GM12878 (cell line): Measurements from ENCODE around the gene FRK. TPM values are rescaled to one million over a fixed set of nuclear protein-coding genes. Genes with fewer than 3 reads are reported as not detected.

Source experiments
- ATAC-seq: fragments of 200-7000 bp; cut with Tn5 transposase; 3 replicates; pipeline ENCODE4 v1.9.1; 2020; ENCODE audit warnings: mild to moderate bottlenecking, moderate library complexity
- BruUV-seq: library from RNA; stranded (reverse); fragments of 400-500 nt; replicated peaks from 2 replicates; lab custom pipeline; 2021; lab: Mats Ljungman, UMichigan
- CTCF ChIA-PET: fragments of 300-600 bp; sonication (Branson Sonifier 250); formaldehyde crosslinking; extraction: SDS; loops from one replicate; lab custom pipeline; 2021; ENCODE audit warnings: inconsistent platforms; lab: Yijun Ruan, JAX
- POLR2A ChIA-PET: fragments of 350-600 bp; formaldehyde crosslinking; extraction: SDS; loops from one replicate; lab custom pipeline; 2021; ENCODE audit warnings: inconsistent platforms; lab: Charles Lee
- RAD21 ChIA-PET: fragments of 300-600 bp; sonication (Branson Sonifier 250); formaldehyde crosslinking; loops from one replicate; lab custom pipeline; 2023; ENCODE audit warnings: antibody characterized with exemption; ENCODE audit not compliant: unreplicated experiment; lab: Charles Lee
- SMC1A ChIA-PET: fragments of 300-600 bp; sonication (Branson Sonifier 250); formaldehyde crosslinking; loops from one replicate; lab custom pipeline; 2023; ENCODE audit not compliant: unreplicated experiment, uncharacterized antibody; lab: Charles Lee
- DNase-seq: peaks from one replicate; pipeline ENCODE4 v3.0.0-alpha.2; 2011; ENCODE audit warnings: low read depth, low spot score
- FAIRE-seq: peaks from 3 replicates; lab custom pipeline; 2011; peaks lifted over from hg19 to GRCh38; lab: Jason Lieb, UNC
- H2AFZ ChIP-seq: 2 replicates; pipeline ENCODE4 v1.6.0; 2011; ENCODE audit warnings: low read depth, low read length, control low read depth; ENCODE audit not compliant: control insufficient read depth
- H3K27ac ChIP-seq: 2 replicates; pipeline ENCODE4 v1.5.1; 2011; ENCODE audit warnings: control low read depth; ENCODE audit not compliant: control insufficient read depth, insufficient read depth
- H3K27me3 ChIP-seq, 2 experiments: replicated peaks in 1 of 2; 2 replicates each; pipeline versions ENCODE4 v1.6.0 to v1.6.1; 2011; ENCODE audit warnings: low read length in 1 of 2; ENCODE audit not compliant: control insufficient read depth in 2 of 2, insufficient read depth in 2 of 2
- H3K36me3 ChIP-seq, 2 experiments: 2 replicates each; pipeline ENCODE4 v1.5.1; 2011; ENCODE audit warnings: low read length in 1 of 2; ENCODE audit not compliant: control insufficient read depth in 2 of 2, insufficient read depth in 2 of 2
- H3K4me1 ChIP-seq: 2 replicates; pipeline ENCODE4 v1.6.1; 2011; ENCODE audit warnings: mild to moderate bottlenecking, low read length, moderate library complexity, mixed read lengths; ENCODE audit not compliant: control insufficient read depth, insufficient read depth
- H3K4me2 ChIP-seq: 2 replicates; pipeline ENCODE4 v1.6.0; 2011; ENCODE audit warnings: control low read depth; ENCODE audit not compliant: control insufficient read depth, insufficient read depth
- H3K4me3 ChIP-seq: fragments of 200-600 bp; sonication (generic); 2 replicates; pipeline ENCODE4 v1.5.1; 2016
- H3K79me2 ChIP-seq: 2 replicates; pipeline ENCODE4 v1.6.0; 2011; ENCODE audit warnings: low read length; ENCODE audit not compliant: control insufficient read depth, insufficient read depth
- H3K9ac ChIP-seq: 2 replicates; pipeline ENCODE4 v1.8.0; 2011; ENCODE audit warnings: low read length, control low read depth, mixed read lengths; ENCODE audit not compliant: control insufficient read depth, insufficient read depth
- H3K9me3 ChIP-seq: replicated peaks from 3 replicates; pipeline ENCODE4 v1.5.1; 2011; ENCODE audit warnings: mild to moderate bottlenecking, low read length; ENCODE audit not compliant: control insufficient read depth, insufficient read depth
- H4K20me1 ChIP-seq: 2 replicates; pipeline ENCODE4 v1.6.0; 2011; ENCODE audit not compliant: control insufficient read depth, insufficient read depth
- ELK1 ChIP-seq: IDR thresholded peaks from 2 replicates; pipeline ENCODE4 v1.6.1; 2012; ENCODE audit warnings: low read depth, low read length, improper control_type of control experiment
- IRF3 ChIP-seq: fragments of 450-650 bp; IDR thresholded peaks from 2 replicates; pipeline ENCODE4 v1.6.1; 2014; ENCODE audit warnings: mild to moderate bottlenecking
- KLF5 ChIP-seq: fragments of 450-650 bp; IDR thresholded peaks from 2 replicates; pipeline ENCODE4 v1.6.1; 2014; ENCODE audit warnings: mild to moderate bottlenecking; ENCODE audit not compliant: partially characterized antibody
- POU2F2 ChIP-seq: IDR thresholded peaks from 3 replicates; pipeline ENCODE4 v1.6.1; 2011; ENCODE audit warnings: low read depth, mild to moderate bottlenecking, low read length, borderline replicate concordance
- RBBP5 ChIP-seq: fragments of 200-600 bp; sonication (generic); conservative IDR thresholded peaks from 2 replicates; pipeline ENCODE4 v1.6.1; 2016
- SIN3A ChIP-seq: IDR thresholded peaks from 2 replicates; pipeline ENCODE4 v1.6.1; 2012; ENCODE audit warnings: low read depth, low read length, improper control_type of control experiment
- SIX5 ChIP-seq: IDR thresholded peaks from 2 replicates; pipeline ENCODE4 v1.6.1; 2011; ENCODE audit warnings: mild to moderate bottlenecking, low read depth, low read length, moderate library complexity; ENCODE audit not compliant: severe bottlenecking
- SMAD5 ChIP-seq: IDR thresholded peaks from 2 replicates; pipeline ENCODE4 v1.6.1; 2016; ENCODE audit warnings: antibody characterized with exemption, low read depth
- WRNIP1 ChIP-seq: IDR thresholded peaks from 2 replicates; pipeline ENCODE4 v1.6.1; 2011; ENCODE audit warnings: low read depth, low read length, improper control_type of control experiment, borderline replicate concordance
- WGBS: methylation state at CpG from one replicate; pipeline ENCODE4 v1.1.6; 2016; ENCODE audit warnings: low lambda C conversion rate; ENCODE audit not compliant: insufficient replicate concordance, insufficient coverage; ENCODE audit errors: missing lambda C conversion rate; 5-methylcytosine and 5-hydroxymethylcytosine counted together
- in situ Hi-C: fragments of 300-500 bp; cut with MboI; formaldehyde crosslinking; loops from 9 replicates; pipeline ENCODE4 v1.14.3; 2018; ENCODE audit warnings: mixed read lengths
- intact Hi-C: fragments of 100-400 bp; cut with micrococcal nuclease; formaldehyde crosslinking; loops from one replicate; pipeline ENCODE4 v1.14.2; 2022; ENCODE audit not compliant: unreplicated experiment
- polyA plus RNA-seq, 11 experiments: library from polyadenylated mRNA; depleted of rRNA in 4 of 11; unstranded in 6 of 11; stranded (reverse) in 5 of 11; fragments of >200 nt; fragmentation: Nextera tagmentation in 4 of 11; fragmentation: Illumina TruSeq in 1 of 11; extraction: Ambion mirVana in 4 of 11; extraction: Trizol in 1 of 11; gene quantifications; 1 replicate in 1 of 11; 2 replicates in 10 of 11; pipeline versions ENCODE4 v1.2.1 to v1.2.3, GENCODE V29; 2011 to 2016; ENCODE audit warnings: inconsistent platforms in 2 of 11, missing spikeins in 2 of 11, low read depth in 1 of 11
- total RNA-seq, 4 experiments: library from RNA; depleted of rRNA in 3 of 4; stranded (reverse); fragments of >200 nt in 3 of 4; fragmentation: Illumina TruSeq in 1 of 4; extraction: Trizol in 1 of 4; gene quantifications; 2 replicates each; pipeline versions ENCODE4 v1.2.1 to v1.2.3, GENCODE V29; 2013 to 2021

The FRK gene
- total and polyA plus RNA-seq, 10 of the 15 experiments (the other 5 are each of a cell fraction or from before 2014, with no cell fraction given): 0.29 to 2.4 (median 1.2) TPM

GRCh38 chr6:116019428-116019827, 41.3 kb downstream of the FRK start (continued):
- TF ChIP-seq WRNIP1: no peak
- no peak for TF ChIP-seq SIX5
- no peak for TF ChIP-seq POU2F2
- no peak for TF ChIP-seq RBBP5

- DNase-seq: no peak
- in situ Hi-C loops: no loop called here
- no peak for TF ChIP-seq POU2F2
- no peak for TF ChIP-seq ELK1
- no peak for TF ChIP-seq SIN3A
- TF ChIP-seq SMAD5: no peak
- no peak for TF ChIP-seq IRF3
- no peak for TF ChIP-seq KLF5
These were observed 41.7 kb downstream of the FRK start for GRCh38 chr6:116018976-116019375.

More at GRCh38 chr6:116018976-116019375, 41.7 kb downstream of the FRK start:
- Histone ChIP-seq H3K36me3 (no peaks in the 10 kb centered on the region), H3K4me2 (peak overlapping the region; percentile 78), H3K9me3 (peaks cover 4% of the 10 kb centered on the region; the same call in 2 of the 3 replicates), H3K4me1 (peaks cover 51% of the 10 kb centered on the region), H3K4me3 (0 out of 2 replicates have a peak overlapping the region, but pooled peaks have one; percentile 11), H3K9ac (no peak overlapping the region), H3K27ac (peak overlapping the region; percentile 66), H3K79me2 (peaks cover 1% of the 10 kb centered on the region; the same call in 1 of the 2 replicates), H3K27me3 (no peaks in the 10 kb centered on the region), H4K20me1 (no peaks in the 10 kb centered on the region), H2AFZ (peak overlapping the region; percentile 26)
- ChIA-PET RAD21 (interaction anchor here (0.8 to 5.3 kb wide), 11 partner anchors 8 to 235 kb away, joined by 3 to 47 read pairs (median 6); partner anchors contain the start of genes FRK, NT5DC1 and TSPYL4), POLR2A (interaction anchor here (1.1 to 5.2 kb wide), 7 partner anchors 10 to 94 kb away, joined by 3 to 51 read pairs (median 16); partner anchors contain the start of gene NT5DC1), SMC1A (interaction anchor here (0.7 to 6.8 kb wide), 13 partner anchors 7 to 103 kb away, joined by 3 to 101 read pairs (median 12); partner anchors contain the start of genes FRK and NT5DC1), CTCF (interaction anchor here (0.8 to 6.4 kb wide), 8 partner anchors 8 to 83 kb away, joined by 3 to 59 read pairs (median 6); partner anchors contain the start of genes FRK and NT5DC1)
- FAIRE-seq: no peak
- intact Hi-C loops: loop anchor here (10.0 kb wide), 2 partner anchors 236 to 646 kb away; partner anchors contain the start of genes TSPYL4 and ZUP1
- ATAC-seq: peak; percentile 2; the same call in 1 of the 3 replicates
- BruUV-seq: no TSS peak
- WGBS: 48% methylated on average over 1 of the region's 1 CpG
